ENCODE data around the gene BIRC6.
A peak's percentile ranks its signal among the peaks of the same experiment; 100 is the strongest.

The BIRC6 gene

DNA sequence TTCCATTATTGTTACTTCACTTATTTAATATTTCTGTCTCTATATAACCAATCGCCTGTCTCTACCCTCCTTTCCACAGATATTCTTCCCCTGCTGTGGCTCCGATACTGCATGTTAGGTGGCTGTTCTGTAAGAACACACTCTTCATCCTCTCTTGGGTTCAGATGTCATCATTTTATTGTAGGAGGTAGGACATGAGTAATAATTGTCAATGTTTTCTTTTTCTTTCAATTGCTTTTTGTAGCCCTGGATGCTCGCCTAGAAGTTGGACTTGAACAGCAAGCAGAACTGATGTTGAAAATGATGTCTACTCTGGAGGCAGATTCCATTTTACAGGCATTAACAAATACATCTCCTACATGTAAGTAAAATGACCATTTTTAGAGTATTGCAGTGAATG, 128.6 kb downstream of the BIRC6 start:
- H3K27ac Mint-ChIP-seq, result no peak overlapping the region
- no peak overlapping the region for H3K4me3 Mint-ChIP-seq
- H3K27me3 Mint-ChIP-seq (ENCODE audit: low read depth), result no peaks in the 10 kb centered on the region
- peaks cover 30% of the 10 kb centered on the region for H3K36me3 Mint-ChIP-seq (ENCODE audit: low read depth)
- H3K4me1 Mint-ChIP-seq (ENCODE audit: low read depth), result peaks cover 2% of the 10 kb centered on the region
- H3K9me3 Mint-ChIP-seq, result no peaks in the 10 kb centered on the region

DNA sequence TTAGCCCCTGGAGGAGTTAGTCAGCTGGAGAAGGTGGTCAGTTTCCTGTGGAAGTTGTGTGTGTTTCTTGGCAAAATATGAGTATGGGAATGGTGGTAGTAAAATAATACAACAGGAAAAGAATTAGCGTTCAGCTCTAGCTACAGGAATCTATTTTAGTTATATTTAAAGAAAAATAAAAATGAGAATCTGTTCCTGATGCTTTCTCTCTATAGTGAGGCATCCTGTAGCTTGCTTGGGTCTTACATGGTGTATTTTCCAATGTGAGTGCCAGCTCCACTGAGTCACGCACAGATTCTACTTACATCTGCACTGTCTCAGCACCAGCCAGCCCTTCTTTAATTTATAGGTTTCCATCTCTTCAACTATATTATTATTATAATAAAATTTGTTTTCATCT, 132.2 kb downstream of the BIRC6 start:
- peaks cover 20% of the 10 kb centered on the region for H3K36me3 Mint-ChIP-seq (ENCODE audit: low read depth)
- no peaks in the 10 kb centered on the region for H3K27me3 Mint-ChIP-seq (ENCODE audit: low read depth)
- no peak overlapping the region for H3K4me3 Mint-ChIP-seq
- H3K9me3 Mint-ChIP-seq, result no peaks in the 10 kb centered on the region
- H3K27ac Mint-ChIP-seq, result no peak overlapping the region
- peaks cover 2% of the 10 kb centered on the region for H3K4me1 Mint-ChIP-seq (ENCODE audit: low read depth)

DNA sequence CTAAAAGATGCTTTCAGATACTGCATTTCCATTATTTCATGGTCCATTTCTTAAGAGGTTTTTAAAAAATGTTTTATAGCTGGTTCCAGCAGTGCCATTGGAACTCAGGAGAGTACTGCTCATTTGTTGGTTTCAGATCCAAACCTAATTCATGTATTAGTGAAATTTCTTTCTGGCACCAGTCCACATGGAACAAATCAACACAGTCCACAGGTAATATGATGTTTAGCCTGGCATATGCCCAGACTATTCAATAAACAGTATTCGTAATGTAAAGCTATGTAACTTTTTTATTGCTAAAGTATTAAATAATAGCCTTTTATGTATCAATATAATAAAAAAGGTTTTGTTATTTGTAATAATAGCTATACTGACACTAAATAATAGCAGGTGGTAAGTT, 134.5 kb downstream of the BIRC6 start:
- peaks cover 4% of the 10 kb centered on the region for H3K36me3 Mint-ChIP-seq (ENCODE audit: low read depth)

DNA sequence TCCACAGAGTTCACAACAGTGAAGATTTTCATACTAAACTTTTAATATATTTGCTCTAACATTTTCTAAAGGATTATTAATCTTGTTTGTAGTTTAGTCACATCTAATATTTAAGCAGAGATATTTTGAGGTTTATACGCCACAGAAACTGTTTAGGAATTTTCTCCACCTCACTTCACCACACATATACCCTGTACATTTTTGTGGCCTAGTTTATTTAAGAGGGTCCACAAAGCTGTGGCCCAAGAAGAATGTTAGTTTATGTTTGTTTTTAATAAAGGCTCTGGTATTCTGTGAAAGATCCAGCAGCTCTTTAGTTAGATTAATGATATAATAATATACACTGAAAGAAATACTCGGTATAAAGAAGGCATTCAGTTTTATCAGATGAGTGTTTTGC, 138.3 kb downstream of the BIRC6 start:
- Mint-ChIP-seq H3K27me3 (ENCODE audit: low read depth) (no peaks in the 10 kb centered on the region), H3K36me3 (ENCODE audit: low read depth) (peaks cover 20% of the 10 kb centered on the region), H3K4me3 (no peak overlapping the region), H3K9me3 (no peaks in the 10 kb centered on the region), H3K27ac (no peak overlapping the region), H3K4me1 (ENCODE audit: low read depth) (peaks cover 2% of the 10 kb centered on the region)

More for the DNA sequence above, 134.5 kb downstream of the BIRC6 start:
- H3K27ac Mint-ChIP-seq, result no peak overlapping the region
- no peaks in the 10 kb centered on the region for H3K27me3 Mint-ChIP-seq (ENCODE audit: low read depth)
- H3K9me3 Mint-ChIP-seq, result no peaks in the 10 kb centered on the region
- H3K4me3 Mint-ChIP-seq, result no peak overlapping the region
- H3K4me1 Mint-ChIP-seq (ENCODE audit: low read depth), result no peaks in the 10 kb centered on the region

DNA sequence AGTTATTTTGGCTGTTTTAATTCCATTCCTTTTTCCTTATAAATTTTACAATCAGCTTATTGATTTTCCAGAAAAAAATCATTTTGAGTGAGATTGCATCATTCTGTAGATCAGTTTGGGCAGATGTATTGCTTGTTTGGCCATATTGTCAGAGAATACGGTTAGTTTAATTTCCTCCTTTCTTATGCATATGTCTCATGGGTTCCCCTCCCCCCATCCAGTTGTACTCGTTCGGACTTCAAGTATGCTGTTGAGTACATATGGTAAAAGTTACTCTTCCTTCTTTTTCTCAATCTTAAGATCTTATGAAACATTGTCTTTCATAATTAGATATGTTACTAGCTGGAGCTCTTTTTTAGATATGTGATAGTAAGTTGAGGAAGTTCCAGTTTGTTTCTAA, 139.8 kb downstream of the BIRC6 start:
- Mint-ChIP-seq H3K36me3 (ENCODE audit: low read depth) (peaks cover 18% of the 10 kb centered on the region), H3K4me3 (no peak overlapping the region), H3K27ac (peak overlapping the region; percentile 41), H3K27me3 (ENCODE audit: low read depth) (no peaks in the 10 kb centered on the region), H3K9me3 (no peaks in the 10 kb centered on the region), H3K4me1 (ENCODE audit: low read depth) (peaks cover 2% of the 10 kb centered on the region)

DNA sequence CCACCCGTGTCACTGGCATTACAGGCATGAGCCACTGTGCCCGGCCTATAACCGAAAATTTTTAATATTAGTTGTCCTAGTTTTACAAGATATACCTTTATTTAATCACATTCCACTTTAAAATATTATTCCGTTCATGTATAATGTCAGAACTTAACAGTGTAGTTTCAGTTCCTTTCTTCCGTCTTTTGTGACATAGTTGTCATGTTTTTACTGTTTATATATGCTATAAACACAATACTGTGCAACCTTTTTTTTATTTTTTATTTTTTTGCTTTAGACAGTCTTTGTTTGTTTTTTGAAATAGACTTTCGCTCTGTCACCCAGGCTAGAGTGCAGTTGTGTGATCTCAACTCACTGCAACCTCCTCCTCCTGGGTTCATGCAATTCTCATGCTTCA, 141.5 kb downstream of the BIRC6 start:
- H3K36me3 Mint-ChIP-seq (ENCODE audit: low read depth), result peaks cover 21% of the 10 kb centered on the region
- peaks cover 2% of the 10 kb centered on the region for H3K4me1 Mint-ChIP-seq (ENCODE audit: low read depth)
- no peak overlapping the region for H3K27ac Mint-ChIP-seq
- no peaks in the 10 kb centered on the region for H3K9me3 Mint-ChIP-seq
- H3K27me3 Mint-ChIP-seq (ENCODE audit: low read depth), result no peaks in the 10 kb centered on the region
- no peak overlapping the region for H3K4me3 Mint-ChIP-seq

DNA sequence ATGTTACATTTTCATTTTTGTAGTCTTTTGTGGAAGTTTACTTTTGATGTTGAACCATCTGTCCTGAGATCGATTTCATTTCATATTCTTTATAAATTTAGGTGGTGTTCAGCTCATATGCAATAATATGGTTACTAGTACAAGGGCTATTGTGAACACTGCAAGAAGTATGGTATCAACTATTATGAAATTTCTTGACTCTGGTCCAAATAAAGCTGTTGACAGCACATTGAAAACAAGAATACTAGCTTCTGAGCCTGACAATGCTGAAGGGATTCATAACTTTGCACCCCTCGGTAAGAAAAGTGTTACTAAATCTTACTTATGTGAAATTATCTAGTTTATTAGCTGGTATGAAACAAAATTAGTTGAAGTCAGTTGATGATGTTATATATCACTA, 146.1 kb downstream of the BIRC6 start:
- Mint-ChIP-seq H3K4me1 (ENCODE audit: low read depth) (no peaks in the 10 kb centered on the region), H3K27me3 (ENCODE audit: low read depth) (no peaks in the 10 kb centered on the region), H3K4me3 (no peak overlapping the region), H3K9me3 (no peaks in the 10 kb centered on the region), H3K27ac (no peak overlapping the region), H3K36me3 (ENCODE audit: low read depth) (peaks cover 22% of the 10 kb centered on the region)

DNA sequence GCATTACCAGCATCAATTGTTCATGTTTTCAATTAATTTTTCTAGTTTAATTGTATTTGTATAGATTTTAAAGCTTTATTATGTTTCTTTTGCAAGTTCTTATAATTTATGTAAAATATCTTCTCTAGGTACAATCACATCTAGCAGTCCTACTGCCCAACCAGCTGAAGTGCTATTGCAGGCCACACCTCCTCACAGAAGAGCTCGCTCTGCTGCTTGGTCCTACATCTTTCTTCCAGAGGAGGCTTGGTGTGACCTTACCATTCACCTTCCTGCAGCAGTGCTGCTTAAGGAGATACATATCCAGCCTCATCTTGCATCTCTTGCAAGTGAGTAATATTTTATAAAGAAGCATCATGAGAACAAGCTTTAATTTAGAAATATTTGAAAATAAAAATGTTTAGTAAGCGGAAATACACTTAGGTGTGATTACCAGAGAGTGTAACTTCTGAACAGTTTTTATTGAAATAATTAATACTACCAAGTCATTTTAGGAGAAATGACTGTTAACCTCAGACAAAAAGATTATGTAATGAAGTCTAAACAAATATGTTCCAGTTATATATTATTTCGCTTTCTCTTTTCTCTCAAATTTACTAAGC, 148.2 kb downstream of the BIRC6 start:
- Mint-ChIP-seq H3K27me3 (ENCODE audit: low read depth) (no peaks in the 10 kb centered on the region), H3K36me3 (ENCODE audit: low read depth) (peaks cover 17% of the 10 kb centered on the region), H3K4me1 (ENCODE audit: low read depth) (no peaks in the 10 kb centered on the region), H3K27ac (no peak overlapping the region), H3K9me3 (no peaks in the 10 kb centered on the region), H3K4me3 (no peak overlapping the region)

DNA sequence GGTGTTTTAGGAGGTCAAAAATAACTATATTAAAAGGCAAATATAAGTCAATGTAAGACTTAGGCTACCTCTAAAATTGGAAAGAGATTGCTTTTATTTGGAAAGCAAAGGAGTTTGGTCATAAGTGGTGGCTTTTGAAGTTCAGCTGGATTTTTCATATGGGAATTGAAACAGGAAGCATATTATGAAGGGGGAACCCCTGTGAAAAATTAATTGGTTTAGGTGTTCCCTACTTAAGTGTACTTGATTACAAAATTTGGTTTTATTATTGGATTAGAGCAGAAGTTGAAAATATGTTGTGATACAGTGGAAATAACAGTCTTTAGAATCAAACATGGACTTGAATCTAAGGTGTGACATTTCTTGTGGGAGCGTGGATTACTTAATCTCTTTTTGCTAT, 149.6 kb downstream of the BIRC6 start:
- Mint-ChIP-seq H3K27me3 (ENCODE audit: low read depth) (no peaks in the 10 kb centered on the region), H3K4me1 (ENCODE audit: low read depth) (no peaks in the 10 kb centered on the region), H3K9me3 (no peaks in the 10 kb centered on the region), H3K27ac (no peak overlapping the region), H3K4me3 (no peak overlapping the region), H3K36me3 (ENCODE audit: low read depth) (peaks cover 24% of the 10 kb centered on the region)

DNA sequence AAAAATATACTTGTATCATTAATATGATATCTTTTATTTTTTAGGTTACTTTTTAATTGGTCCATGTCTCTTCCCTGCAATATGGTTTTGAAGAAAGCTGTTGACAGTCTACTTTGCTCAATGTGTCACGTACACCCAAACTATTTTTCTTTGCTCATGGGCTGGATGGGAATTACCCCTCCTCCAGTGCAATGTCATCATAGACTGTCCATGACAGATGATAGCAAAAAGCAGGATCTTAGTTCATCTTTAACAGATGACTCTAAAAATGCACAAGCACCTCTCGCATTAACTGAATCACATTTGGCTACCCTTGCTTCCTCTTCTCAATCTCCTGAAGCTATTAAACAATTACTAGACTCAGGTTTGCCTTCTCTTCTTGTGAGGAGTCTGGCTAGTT, 158.1 kb downstream of the BIRC6 start:
- H3K27ac Mint-ChIP-seq, result no peak overlapping the region
- H3K27me3 Mint-ChIP-seq (ENCODE audit: low read depth), result no peaks in the 10 kb centered on the region
- peaks cover 38% of the 10 kb centered on the region for H3K36me3 Mint-ChIP-seq (ENCODE audit: low read depth)
- no peak overlapping the region for H3K4me3 Mint-ChIP-seq
- H3K4me1 Mint-ChIP-seq (ENCODE audit: low read depth), result no peaks in the 10 kb centered on the region
- no peaks in the 10 kb centered on the region for H3K9me3 Mint-ChIP-seq

DNA sequence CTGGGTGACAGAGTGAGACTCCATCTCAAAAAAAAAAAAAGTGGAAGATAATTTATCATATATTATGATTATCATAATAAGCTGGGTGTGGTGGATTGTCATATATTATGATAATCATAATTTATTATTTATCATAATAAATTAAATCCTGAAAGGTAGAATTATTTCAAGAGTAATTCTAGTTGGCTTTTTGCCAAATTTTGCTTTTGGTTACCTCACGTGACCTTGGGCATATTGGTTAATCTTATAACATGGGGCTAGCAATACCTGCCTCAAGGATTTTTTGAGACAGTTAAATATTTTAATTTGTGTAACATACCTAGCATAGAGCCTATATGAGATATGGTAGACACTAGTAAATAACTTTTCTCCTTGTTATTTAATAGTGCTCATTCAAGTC, 159.7 kb downstream of the BIRC6 start:
- H3K4me3 Mint-ChIP-seq, result no peak overlapping the region
- peaks cover 32% of the 10 kb centered on the region for H3K36me3 Mint-ChIP-seq (ENCODE audit: low read depth)
- H3K4me1 Mint-ChIP-seq (ENCODE audit: low read depth), result no peaks in the 10 kb centered on the region
- H3K27me3 Mint-ChIP-seq (ENCODE audit: low read depth), result no peaks in the 10 kb centered on the region
- no peak overlapping the region for H3K27ac Mint-ChIP-seq
- H3K9me3 Mint-ChIP-seq, result no peaks in the 10 kb centered on the region

DNA sequence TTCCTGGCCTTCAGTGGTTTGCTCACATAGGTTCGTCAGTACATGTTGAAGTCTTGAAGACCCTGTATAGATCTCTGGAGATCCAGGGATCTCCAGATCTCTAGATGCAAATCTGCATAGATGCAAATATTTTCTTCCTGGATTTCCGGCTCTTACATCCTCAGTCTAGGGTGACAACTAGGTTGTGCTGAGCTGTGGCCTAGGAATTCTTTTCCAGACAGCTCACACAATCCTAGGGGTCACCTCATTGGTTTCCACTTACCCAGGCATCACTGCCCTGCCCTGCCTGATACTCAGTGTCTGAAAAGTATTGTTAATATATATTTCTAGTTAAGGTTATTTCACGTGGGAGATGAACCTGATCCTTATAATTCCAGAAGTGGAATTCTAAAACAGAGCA, 165.9 kb downstream of the BIRC6 start:
- H3K36me3 Mint-ChIP-seq (ENCODE audit: low read depth), result peaks cover 41% of the 10 kb centered on the region
- H3K27ac Mint-ChIP-seq, result no peak overlapping the region

DNA sequence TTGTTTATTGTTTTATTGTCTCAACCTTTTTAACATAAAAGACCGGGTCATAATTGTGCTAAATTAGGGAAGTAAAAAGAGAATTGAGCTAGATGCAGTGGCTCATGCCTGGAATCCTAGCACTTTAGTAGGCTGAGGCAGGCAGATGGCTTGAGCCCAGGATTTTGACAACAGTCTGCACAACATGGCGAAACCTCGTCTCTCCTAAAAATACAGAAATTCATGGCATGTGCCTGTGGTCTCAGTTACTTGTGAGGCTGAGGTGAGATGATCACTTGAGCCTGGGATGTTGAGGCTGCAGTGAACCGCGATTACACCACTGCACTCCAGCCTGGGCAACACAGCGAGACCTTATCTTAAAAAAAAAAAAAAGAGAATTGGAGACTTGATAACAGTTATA, 166.9 kb downstream of the BIRC6 start:
- no peaks in the 10 kb centered on the region for H3K4me1 Mint-ChIP-seq (ENCODE audit: low read depth)
- peaks cover 36% of the 10 kb centered on the region for H3K36me3 Mint-ChIP-seq (ENCODE audit: low read depth)
- H3K9me3 Mint-ChIP-seq, result no peaks in the 10 kb centered on the region
- H3K4me3 Mint-ChIP-seq, result no peak overlapping the region
- no peak overlapping the region for H3K27ac Mint-ChIP-seq
- no peaks in the 10 kb centered on the region for H3K27me3 Mint-ChIP-seq (ENCODE audit: low read depth)

More for the DNA sequence above, 165.9 kb downstream of the BIRC6 start:
- no peak overlapping the region for H3K4me3 Mint-ChIP-seq
- no peaks in the 10 kb centered on the region for H3K9me3 Mint-ChIP-seq
- no peaks in the 10 kb centered on the region for H3K4me1 Mint-ChIP-seq (ENCODE audit: low read depth)
- no peaks in the 10 kb centered on the region for H3K27me3 Mint-ChIP-seq (ENCODE audit: low read depth)

DNA sequence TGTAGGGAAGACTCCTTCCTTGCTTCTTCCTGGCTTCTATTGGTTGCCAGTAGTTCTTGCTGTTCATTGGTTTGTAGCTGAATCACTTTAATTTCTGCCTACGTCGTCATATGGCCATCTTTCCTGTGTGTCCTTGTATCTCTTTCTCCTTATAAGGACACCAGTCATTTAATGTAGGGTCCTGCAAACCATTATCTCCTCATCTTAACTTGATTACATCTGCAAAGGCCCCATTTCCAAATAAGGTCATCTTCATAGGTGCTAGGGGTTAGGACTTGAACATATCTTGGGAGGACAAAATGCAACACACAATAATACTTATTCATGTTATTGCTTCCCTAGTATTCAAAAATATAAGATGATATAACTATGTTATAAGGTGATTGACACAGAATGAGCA, 175.5 kb downstream of the BIRC6 start:
- no peaks in the 10 kb centered on the region for H3K4me1 Mint-ChIP-seq (ENCODE audit: low read depth)
- H3K4me3 Mint-ChIP-seq, result no peak overlapping the region
- H3K27me3 Mint-ChIP-seq (ENCODE audit: low read depth), result no peaks in the 10 kb centered on the region
- H3K36me3 Mint-ChIP-seq (ENCODE audit: low read depth), result peaks cover 51% of the 10 kb centered on the region
- H3K27ac Mint-ChIP-seq, result no peak overlapping the region
- no peaks in the 10 kb centered on the region for H3K9me3 Mint-ChIP-seq

DNA sequence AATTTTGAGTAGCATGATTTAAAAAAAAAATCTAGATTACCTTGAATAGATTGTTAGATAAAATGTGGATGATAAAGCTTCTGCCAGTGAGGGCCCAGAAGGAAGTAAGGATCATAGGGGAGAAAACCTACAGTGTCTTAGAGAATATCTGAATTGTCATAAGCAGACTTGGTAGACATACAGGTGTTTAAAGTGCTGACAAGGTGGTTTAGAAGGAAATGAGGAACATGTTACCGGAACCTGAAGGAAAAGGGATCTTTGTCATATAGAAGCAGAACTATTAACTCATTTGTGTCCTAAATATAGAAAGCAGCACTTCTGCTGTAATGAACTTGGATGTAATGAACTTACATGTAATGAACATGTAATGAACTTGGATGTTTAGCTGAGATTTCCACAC, 176.1 kb downstream of the BIRC6 start:
- Mint-ChIP-seq H3K36me3 (ENCODE audit: low read depth) (peaks cover 47% of the 10 kb centered on the region), H3K4me3 (no peak overlapping the region), H3K9me3 (no peaks in the 10 kb centered on the region), H3K4me1 (ENCODE audit: low read depth) (no peaks in the 10 kb centered on the region), H3K27me3 (ENCODE audit: low read depth) (no peaks in the 10 kb centered on the region), H3K27ac (peak overlapping the region; percentile 33)

DNA sequence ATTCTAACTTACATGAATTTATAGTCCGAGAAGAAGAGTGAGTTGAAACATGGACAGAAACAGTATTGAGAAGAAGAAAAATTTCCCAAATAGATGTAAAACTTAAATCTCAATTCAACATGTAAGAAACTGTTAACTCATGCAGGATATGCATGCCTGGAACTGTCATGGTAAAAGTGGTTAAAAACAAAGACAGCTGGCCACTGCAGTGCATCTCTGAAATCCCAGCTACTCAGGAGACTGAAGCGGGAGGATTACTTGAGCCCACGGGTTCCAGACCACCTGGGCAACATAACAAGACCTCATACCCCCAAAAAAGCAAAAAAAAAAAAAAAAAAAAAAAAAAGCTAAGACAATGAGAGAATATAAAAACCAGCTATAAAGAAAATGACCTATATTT, 178.0 kb downstream of the BIRC6 start:
- Mint-ChIP-seq H3K4me3 (no peak overlapping the region), H3K27ac (no peak overlapping the region), H3K9me3 (no peaks in the 10 kb centered on the region), H3K27me3 (ENCODE audit: low read depth) (no peaks in the 10 kb centered on the region), H3K36me3 (ENCODE audit: low read depth) (peaks cover 47% of the 10 kb centered on the region), H3K4me1 (ENCODE audit: low read depth) (no peaks in the 10 kb centered on the region)
